ENCODE measurements around the gene TMEM200C.

- TF ChIP-seq CTCF (IDR thresholded peaks at IDR 0.05): no peak
- no peak for TF ChIP-seq POLR2A (IDR thresholded peaks at IDR 0.05)
These were observed 56.2 kb downstream of the TMEM200C start for GRCh38 chr18:5839102-5839501.

All from right lobe of liver (tissue), 4 donors.